ENCODE data around the gene PKD2L2. TPM values are rescaled to one million over a fixed set of nuclear protein-coding genes. Genes with fewer than 3 reads are reported as not detected.

Gene PKD2L2
- total and polyA plus RNA-seq, 9 of the 15 experiments (the other 6 are each of a cell fraction or from before 2014, with no cell fraction given), result 0.08 to 0.25 (median 0.11) TPM; not detected in 5

GRCh38 chr5:137901011-137901817 is 12.0 kb downstream of the PKD2L2 start (continued):
- TF ChIP-seq, protein P1, sequence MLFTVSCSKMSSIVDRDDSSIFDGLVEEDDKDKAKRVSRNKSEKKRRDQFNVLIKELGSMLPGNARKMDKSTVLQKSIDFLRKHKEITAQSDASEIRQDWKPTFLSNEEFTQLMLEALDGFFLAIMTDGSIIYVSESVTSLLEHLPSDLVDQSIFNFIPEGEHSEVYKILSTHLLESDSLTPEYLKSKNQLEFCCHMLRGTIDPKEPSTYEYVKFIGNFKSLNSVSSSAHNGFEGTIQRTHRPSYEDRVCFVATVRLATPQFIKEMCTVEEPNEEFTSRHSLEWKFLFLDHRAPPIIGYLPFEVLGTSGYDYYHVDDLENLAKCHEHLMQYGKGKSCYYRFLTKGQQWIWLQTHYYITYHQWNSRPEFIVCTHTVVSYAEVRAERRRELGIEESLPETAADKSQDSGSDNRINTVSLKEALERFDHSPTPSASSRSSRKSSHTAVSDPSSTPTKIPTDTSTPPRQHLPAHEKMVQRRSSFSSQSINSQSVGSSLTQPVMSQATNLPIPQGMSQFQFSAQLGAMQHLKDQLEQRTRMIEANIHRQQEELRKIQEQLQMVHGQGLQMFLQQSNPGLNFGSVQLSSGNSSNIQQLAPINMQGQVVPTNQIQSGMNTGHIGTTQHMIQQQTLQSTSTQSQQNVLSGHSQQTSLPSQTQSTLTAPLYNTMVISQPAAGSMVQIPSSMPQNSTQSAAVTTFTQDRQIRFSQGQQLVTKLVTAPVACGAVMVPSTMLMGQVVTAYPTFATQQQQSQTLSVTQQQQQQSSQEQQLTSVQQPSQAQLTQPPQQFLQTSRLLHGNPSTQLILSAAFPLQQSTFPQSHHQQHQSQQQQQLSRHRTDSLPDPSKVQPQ (CRISPR knock-in tag; IDR thresholded peaks at IDR 0.05; ENCODE audit: borderline replicate concordance), result no peak
- no peak for TF ChIP-seq ETV5 (CRISPR knock-in tag; IDR thresholded peaks at IDR 0.05; ENCODE audit: low read depth)
- peak in 1 of 3 experiments; percentile 17 for TF ChIP-seq YY1 (IDR thresholded peaks at IDR 0.05; ENCODE audit: borderline replicate concordance in 1 of 3, control insufficient read depth in 1 of 3, extremely low read depth in 1 of 3, insufficient read depth in 3 of 3, insufficient read length in 1 of 3, insufficient replicate concordance in 2 of 3, low read depth in 1 of 3, low read length in 2 of 3)
- TF ChIP-seq STAT5B (CRISPR knock-in tag; IDR thresholded peaks at IDR 0.05), result no peak
- peak; percentile 62; the same call in 1 of the 2 replicates for TF ChIP-seq SMARCA4 (IDR thresholded peaks at IDR 0.05)
- TF ChIP-seq THRB (CRISPR knock-in tag; conservative IDR thresholded peaks at IDR 0.05), result 0 out of 2 replicates have a peak, but pooled peaks have one; percentile 43
- TF ChIP-seq ZNF311 (CRISPR knock-in tag; IDR thresholded peaks at IDR 0.05), result no peak
- no peak for TF ChIP-seq NCOA4 (IDR thresholded peaks at IDR 0.05; ENCODE audit: partially characterized antibody)
- peak; percentile 57 for TF ChIP-seq CBFA2T3 (IDR thresholded peaks at IDR 0.05)
- TF ChIP-seq, protein P2, sequence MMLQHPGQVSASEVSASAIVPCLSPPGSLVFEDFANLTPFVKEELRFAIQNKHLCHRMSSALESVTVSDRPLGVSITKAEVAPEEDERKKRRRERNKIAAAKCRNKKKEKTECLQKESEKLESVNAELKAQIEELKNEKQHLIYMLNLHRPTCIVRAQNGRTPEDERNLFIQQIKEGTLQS (IDR thresholded peaks at IDR 0.05), result no peak
- TF ChIP-seq, protein P2 (CRISPR knock-in tag; conservative IDR thresholded peaks at IDR 0.05), result no peak
- no peak for TF ChIP-seq PHF8 (IDR thresholded peaks at IDR 0.05; ENCODE audit: borderline replicate concordance, low read length)
- no peak for TF ChIP-seq CBX2 (IDR thresholded peaks at IDR 0.05; ENCODE audit: insufficient read depth, low read length, poor library complexity, severe bottlenecking)
- no peak for TF ChIP-seq ZNF76 (CRISPR knock-in tag; IDR thresholded peaks at IDR 0.05; ENCODE audit: borderline replicate concordance)
- TF ChIP-seq HDAC1 (IDR thresholded peaks at IDR 0.05), result no peak
- no peak for TF ChIP-seq MAX (CRISPR knock-in tag; IDR thresholded peaks at IDR 0.05)
- TF ChIP-seq BCOR (IDR thresholded peaks at IDR 0.05), result no peak
- no peak for TF ChIP-seq ZNF408 (CRISPR knock-in tag; IDR thresholded peaks at IDR 0.05; ENCODE audit: low read depth)
- TF ChIP-seq TAF9B (IDR thresholded peaks at IDR 0.05; ENCODE audit: partially characterized antibody), result no peak
- no peak for TF ChIP-seq MYNN (IDR thresholded peaks at IDR 0.05)
- TF ChIP-seq MYNN (CRISPR knock-in tag; IDR thresholded peaks at IDR 0.05), result no peak
- no peak for TF ChIP-seq TAF1 (IDR thresholded peaks at IDR 0.05; ENCODE audit: control insufficient read depth, extremely low read depth, insufficient read depth, low read length, severe bottlenecking)
